IPS-18c (cell line): ENCODE results near the gene HOXC6.

ENCODE experiments used
- H3K4me3 ChIP-seq: 2 replicates; pipeline ENCODE4 v1.7.0; 2013; ENCODE audit warnings: low read depth, mild to moderate bottlenecking, low read length, moderate library complexity; ENCODE audit not compliant: insufficient read depth
- H3K9me3 ChIP-seq: one replicate; pipeline ENCODE4 v1.6.1; 2013; ENCODE audit warnings: mild to moderate bottlenecking, low read length, moderate library complexity; ENCODE audit not compliant: control insufficient read depth, insufficient read depth

Gene HOXC6

DNA sequence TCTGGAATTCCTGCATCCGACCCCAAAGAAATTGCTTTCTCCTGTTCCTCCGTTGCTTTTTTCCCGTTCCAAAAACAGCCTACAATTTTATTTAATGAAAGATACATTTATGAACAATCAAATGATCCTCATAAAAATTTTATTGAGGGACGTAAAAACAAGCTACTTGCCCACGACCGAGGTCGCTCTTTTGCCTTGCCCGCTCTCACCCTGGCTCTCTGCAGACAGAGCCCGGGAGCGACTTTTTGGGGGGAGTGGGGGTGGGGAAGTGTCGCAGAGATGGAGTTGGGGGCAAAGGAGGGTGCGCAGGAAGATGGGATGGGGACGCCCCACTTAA, 29.4 kb upstream of the HOXC6 start:
- Histone ChIP-seq H3K4me3 (no peak overlapping the region), H3K9me3 (peaks cover 3% of the 10 kb centered on the region)

DNA sequence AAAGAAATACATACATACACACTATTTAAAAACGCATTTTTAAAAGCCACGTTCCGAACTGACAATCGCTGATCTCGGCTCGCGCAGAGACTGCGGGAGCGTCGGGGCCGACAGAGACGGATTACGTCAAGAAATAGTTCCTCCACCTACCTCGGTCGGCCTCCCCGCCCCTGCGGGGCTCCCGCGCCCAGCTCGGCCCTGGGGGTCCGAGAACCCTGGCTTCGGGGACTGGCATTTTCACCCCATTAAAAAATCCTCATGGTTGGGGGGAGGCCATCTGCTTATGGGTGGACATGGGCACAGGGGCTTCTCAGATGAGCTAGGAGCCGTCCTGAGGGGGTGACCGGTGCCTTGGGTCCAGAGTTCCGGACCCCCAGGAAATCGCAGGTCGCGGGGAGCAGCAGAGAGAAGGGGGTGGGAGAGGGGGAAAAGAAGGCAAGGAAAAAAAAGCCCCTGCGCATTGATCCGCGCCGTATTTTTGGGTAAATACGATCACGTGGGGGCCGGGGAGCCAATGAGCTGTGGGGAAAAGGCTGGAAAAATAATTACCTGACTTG, 28.6 kb upstream of the HOXC6 start:
- H3K9me3 ChIP-seq, result peaks cover 2% of the 10 kb centered on the region

DNA sequence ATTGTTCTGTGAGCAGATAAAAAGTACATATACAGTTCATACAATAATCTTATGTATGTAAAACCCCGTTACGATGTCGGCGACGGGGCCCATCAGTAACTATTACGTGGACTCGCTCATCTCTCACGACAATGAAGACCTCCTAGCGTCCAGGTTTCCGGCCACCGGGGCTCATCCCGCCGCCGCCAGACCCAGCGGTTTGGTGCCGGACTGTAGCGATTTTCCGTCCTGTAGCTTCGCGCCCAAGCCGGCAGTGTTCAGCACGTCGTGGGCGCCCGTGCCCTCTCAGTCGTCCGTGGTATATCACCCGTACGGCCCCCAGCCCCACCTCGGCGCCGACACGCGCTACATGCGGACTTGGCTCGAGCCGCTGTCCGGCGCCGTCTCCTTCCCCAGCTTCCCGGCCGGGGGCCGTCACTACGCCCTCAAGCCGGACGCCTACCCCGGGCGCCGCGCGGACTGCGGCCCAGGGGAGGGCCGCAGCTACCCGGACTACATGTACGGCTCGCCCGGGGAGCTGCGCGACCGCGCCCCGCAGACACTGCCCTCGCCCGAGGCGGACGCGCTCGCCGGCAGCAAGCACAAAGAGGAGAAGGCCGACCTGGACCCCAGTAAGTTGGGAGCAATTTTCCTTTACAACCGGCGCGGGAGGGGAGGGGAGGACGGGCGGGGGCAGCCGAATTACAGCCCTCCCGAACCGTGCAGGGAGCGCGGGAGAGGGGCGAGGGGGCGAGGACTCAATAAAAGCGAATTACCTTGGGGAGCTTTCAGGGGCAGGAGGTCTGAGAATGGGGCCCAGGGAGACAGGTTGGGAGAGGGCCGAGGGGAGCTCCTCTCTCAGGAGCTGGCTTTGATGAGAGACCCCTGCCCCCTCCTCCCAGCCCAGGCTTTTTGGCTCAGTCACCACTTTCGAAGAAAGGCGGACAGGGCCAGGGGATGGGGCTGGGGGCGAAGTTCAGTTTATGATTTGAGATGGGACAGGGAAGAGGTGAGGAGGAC, 27.8 kb upstream of the HOXC6 start, which contains the start of gene HOXC9:
Gene HOXC9 (plus strand): TSS at position 46 of the 999 bp plus-strand sequence. CDS start 28 bp downstream, at position 74.
- peaks cover 2% of the 10 kb centered on the region for H3K9me3 ChIP-seq
- peak within 1 kb of the TSS; percentile 24; the same call in 1 of the 2 replicates for H3K4me3 ChIP-seq

More for the DNA sequence above, 28.6 kb upstream of the HOXC6 start:
- peak overlapping the region; percentile 24; the same call in 1 of the 2 replicates for H3K4me3 ChIP-seq

DNA sequence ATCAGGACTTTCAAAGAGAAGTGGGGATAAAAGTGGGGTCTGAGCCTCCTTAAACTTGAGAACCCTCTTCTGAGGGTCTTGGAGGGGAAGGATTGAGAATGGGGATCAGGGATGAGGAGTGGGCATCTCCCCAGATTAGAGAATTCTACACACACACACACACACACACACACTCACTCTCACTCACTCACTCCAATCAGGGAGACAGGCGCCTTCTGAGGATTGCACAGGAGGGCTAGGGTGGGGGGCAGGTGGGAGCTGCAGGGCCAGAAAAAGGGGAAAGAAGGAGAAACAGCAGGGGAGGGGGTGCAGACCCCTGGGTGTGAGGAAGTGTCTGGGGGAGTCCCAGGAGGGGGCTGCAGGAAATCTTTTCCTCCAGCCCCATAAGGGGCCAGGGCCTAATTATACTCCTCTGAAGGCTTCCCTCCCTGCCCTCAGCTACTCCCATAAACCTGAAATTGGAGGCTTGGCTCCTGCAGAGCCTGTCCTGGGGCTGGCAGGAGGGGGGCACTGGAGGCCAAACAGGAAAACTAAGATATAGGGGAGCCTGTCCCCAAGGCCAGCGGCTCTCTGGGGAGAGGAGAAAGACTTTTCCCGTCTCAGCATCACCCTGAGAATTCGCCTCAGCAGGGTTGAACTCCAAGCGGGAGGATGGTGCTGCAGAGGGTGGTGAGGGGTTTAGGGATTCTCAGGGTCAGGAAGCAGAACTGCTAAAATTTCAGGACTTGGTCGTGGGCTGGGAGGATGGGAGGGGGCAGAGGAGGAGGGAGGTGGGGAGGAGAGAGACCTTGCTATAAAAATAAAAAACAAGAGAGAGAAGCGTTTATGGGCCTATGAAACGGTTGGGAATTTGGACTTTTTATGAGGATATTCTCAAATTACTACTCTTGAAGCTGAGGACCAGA, 26.7 kb upstream of the HOXC6 start:
- Histone ChIP-seq H3K4me3 (no peak overlapping the region), H3K9me3 (peaks cover 2% of the 10 kb centered on the region)

DNA sequence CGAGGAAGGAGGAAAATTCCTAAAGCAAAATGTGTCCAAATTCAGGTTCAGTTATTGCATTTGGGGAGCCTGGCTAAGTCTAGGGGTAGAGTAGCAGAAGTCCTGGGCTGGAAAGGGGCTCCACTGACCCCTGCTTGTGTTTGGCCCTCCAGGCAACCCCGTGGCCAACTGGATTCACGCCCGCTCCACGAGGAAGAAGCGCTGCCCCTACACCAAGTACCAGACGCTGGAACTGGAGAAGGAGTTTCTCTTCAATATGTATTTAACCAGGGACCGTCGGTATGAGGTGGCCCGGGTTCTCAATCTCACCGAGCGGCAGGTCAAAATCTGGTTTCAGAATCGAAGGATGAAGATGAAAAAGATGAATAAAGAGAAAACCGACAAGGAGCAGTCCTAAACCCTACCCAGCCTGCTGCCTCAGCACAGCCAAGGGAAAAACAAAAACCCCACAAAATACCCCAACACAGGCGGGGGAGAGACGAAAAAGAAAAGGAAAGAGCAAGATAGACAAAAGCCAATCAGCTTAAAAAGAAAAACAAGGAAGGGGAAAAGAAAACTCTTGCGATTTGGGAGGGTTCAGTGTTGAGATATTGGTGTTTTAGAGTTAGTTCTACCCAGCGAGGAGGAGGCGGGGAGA, 25.8 kb upstream of the HOXC6 start:
- H3K9me3 ChIP-seq, result peaks cover 2% of the 10 kb centered on the region
- no peak overlapping the region for H3K4me3 ChIP-seq

DNA sequence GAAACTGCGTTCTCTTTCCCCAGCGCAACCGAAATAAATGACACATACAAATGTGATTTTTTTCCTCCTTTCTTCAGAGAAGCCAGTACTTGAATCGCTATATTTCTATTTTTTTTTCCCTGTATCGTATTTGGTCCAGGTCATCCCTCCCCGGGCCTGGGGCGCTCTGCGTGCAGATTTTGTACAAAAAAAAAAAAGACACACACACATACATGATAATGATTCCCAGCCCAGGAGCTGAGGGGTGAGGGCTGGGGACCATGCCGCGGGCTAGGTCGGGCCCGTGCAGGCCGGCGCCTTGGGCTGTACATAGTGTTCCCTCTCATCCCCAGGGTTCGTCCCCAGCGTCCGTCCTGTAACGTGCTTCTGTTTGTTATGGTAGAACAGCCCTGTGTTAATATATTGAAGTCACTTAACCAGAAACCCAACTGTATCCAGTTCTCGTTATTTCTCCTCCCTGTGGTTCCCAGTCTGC, 25.3 kb upstream of the HOXC6 start:
- Histone ChIP-seq H3K4me3 (no peak overlapping the region), H3K9me3 (peaks cover 2% of the 10 kb centered on the region)

DNA sequence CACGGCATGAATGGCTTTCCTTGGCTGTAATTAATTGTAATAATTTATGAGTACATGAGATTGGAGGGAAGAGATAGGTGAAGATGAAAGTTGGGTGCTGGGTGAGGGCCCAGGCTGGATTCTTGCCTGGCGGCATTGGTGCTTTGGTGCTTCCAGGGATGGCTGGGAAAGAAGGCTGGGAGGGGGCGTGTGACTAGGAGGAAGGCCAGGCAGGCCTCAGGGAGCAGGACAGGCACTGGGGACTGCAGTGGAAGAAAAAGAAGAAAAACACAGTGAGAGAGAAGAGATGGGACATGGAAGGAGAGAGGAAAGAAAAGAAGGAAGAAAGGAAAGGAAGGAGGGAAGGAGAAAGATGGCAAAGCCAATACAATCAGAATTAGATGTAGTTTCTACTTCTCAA, 24.6 kb upstream of the HOXC6 start:
- H3K9me3 ChIP-seq, result peaks cover 2% of the 10 kb centered on the region
- no peak overlapping the region for H3K4me3 ChIP-seq

DNA sequence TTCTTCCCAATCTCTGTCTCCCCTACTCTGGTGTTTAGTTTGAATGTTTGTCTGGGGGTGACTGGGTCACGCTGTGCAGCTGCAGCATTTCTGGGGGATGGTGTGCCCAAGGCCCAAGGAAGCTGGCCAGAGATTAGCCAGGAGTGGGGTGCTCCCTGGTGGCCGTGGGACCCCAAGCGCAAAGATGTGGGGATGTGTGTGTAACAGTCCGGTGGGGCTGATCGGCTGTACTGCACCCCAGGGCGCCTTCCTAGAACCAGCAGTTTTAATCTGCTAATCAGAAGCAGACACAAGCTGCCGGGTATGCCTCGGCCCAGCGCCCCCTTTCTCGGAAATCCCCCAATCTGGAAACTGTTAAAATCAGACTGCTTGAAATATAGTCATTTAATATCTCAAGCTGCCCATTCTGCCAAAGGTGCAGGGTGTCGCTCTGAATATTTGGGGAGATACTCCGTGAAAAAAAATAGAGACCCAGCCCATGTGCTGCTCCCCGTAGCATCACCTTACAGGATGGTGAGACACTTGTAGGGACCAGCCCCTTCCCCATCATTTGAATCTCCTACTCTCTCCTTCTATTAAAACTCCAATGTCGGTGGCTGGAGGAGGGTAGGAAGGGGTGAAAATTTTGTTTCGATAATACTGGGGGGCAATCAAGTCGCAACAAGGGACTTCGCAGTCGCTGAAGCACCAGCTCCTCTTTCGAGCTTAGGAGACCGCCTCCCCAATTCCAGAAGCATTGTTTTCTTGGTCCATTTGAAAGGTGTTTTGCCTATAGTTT, 24.0 kb upstream of the HOXC6 start:
- Histone ChIP-seq H3K4me3 (no peak overlapping the region), H3K9me3 (peaks cover 2% of the 10 kb centered on the region)

DNA sequence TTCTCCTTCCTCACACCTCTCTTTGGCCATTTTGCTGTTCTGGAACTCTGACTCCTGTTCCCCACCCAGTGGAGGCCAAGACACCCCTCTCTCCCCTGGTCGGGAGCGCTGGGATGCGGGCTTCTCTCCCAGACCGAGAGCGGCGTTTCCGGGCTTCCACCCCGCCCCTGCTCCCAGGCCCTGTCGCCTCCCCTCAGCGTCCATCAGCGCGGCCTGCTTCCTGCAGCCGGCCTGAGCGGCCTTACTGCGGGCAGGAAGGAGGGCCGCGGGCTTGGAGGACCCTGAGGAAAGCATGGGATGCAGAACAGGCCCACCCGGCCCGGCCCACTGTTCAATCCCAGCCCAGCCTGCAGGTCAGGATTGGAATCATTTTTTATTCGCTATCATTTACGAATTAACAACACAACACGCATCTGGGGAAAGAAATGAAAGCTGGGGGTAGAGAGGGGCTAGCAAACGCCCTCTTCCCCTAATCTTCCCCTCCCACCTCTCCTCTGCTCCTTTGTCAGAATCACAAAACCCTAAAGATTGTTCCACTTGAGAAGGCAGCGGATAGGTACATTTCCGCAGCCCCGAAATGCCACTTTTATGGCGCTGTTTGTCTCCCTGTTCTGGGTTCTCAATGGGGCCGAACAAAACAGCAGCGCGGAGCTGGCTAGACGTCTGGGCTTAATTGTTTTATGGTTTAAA, 23.3 kb upstream of the HOXC6 start:
- no peak overlapping the region for H3K4me3 ChIP-seq
- H3K9me3 ChIP-seq, result peaks cover 2% of the 10 kb centered on the region

DNA sequence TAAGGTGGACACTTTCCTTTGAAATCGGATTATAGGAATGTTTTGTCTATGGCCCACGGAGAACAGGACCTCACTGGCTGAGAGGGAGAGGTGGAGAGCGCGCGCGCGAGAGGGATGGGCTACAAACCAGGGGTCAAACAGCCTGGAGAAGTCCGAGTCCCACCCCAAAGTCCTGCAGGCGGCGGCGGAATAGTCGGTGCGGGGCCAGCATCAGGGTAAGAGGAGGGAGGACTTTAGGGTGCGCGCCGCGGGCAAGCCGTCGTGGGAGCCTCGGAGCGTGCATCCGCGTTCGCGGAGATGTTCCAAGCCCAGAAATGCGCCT, 22.7 kb upstream of the HOXC6 start:
- peaks cover 4% of the 10 kb centered on the region for H3K9me3 ChIP-seq
- no peak overlapping the region for H3K4me3 ChIP-seq

DNA sequence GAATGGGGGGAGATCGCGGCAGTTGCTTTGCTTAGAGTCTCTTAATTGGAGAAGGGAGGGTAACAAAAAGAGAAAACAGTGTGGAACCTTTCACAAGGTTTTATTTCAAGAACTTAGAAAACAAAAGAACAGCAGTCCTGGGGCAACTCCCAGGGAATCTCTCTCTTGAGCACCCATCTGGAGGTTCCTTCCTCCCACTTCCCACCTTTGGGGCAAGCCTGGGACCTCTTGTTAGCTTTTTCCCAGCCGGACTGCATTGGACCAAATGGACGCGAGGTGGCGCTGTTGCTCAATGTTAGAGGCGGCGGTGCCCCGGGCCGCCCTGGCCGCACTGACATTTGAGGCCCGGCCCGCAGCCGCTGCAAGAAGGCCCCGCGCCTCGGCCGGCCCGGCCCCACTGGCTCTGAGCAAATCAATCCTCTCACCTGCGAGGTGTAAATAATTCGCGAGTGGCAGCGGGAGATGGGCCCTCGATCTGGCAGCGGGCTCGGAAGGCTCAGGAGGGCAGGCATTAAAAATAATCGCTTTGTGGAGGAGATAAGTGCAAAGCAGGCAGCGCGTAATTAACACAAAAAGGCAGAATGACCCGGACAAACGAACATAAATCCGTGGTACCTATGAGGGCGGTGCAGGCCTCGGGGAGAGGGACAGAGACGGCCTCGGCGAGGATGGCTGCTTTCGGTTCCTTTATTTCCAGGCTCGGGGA, 22.2 kb upstream of the HOXC6 start:
- H3K9me3 ChIP-seq, result peaks cover 4% of the 10 kb centered on the region

DNA sequence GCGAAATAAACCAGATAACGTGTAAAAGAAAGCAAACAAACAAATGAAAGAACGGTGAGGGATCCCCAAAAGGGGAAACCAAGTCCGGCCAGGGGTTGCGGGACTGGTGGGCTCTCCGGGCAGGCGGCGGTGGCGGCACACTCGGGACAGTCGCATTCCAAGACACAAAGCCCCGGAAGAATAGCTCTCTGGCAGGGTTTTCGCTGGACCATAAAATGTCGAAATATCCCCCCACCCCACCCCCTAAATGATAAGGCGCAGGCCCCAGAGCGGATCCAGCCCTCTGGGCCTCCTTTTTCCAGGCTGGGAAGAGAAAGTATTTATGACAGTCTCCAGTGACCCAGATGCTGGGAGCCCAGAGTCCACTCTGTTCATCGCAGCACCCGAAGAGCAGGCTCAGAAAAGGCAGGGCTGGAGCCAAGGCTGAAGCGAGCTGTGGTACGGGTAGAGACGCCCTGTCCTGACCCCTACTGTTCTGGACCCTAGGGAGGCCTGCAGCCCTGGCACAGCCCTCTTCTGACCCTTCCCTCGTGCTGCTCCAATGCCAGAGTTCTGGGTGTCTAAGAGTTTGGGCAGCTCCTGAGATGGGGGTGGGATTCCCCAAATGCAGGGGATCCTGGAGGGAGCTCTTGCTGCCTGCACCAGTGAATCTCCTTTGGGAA, 21.6 kb upstream of the HOXC6 start:
- H3K9me3 ChIP-seq, result peaks cover 4% of the 10 kb centered on the region
- H3K4me3 ChIP-seq, result no peak overlapping the region

More for the DNA sequence above, 22.2 kb upstream of the HOXC6 start:
- H3K4me3 ChIP-seq, result no peak overlapping the region

DNA sequence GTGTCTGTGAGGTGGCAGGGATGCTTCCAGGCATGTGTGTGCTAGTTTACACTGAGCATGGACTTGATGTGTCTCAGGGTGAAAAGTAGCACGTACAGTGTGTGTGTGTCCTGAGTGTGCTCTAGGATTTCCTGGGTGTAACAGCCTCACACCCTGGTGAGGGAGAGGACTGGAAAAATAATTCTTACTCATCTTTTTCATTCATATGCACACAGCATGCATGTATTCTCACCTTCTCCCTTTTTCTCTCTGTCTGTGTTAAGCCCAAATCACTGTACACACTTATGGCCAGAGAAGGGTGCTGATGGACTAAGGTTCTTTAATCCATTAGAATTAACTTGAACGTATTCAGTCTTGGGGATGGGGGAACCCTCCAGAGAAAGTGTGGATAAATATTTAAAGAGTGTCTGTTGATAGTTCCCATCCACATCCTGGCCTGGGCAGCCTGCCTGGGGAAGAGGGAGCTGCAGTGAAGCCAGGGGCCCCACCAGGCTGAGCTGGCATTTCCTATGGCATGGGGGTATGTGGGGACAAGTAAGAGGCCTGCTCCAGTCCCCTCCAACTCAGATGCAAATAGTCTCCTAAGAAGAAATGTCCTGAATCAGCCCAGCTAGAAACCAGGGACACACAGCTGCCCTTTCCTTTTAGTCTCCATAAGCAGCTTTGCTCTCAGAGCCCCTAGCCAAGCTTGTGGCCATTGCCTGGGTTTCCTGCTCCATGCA, 20.5 kb upstream of the HOXC6 start:
- no peak overlapping the region for H3K4me3 ChIP-seq
- peaks cover 4% of the 10 kb centered on the region for H3K9me3 ChIP-seq

DNA sequence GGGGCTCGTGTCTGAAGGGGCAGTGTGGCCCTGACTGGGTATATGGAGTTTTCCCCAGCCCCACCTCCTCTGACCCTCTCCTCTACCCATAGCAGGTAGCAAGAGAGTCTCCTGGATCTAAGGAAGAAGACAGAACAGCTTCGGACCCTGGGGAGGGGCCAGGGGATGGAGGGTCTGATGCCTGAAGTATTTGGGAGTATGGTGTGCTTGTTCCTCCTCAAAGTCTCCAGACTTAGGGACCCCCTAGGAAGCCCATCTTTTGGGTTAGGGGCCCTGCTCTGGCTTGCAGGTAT, 20.0 kb upstream of the HOXC6 start:
- H3K4me3 ChIP-seq, result no peak overlapping the region
- H3K9me3 ChIP-seq, result peaks cover 4% of the 10 kb centered on the region
